Fibroblast of the aortic adventitia (primary cell): ENCODE results near the gene INO80D. TPM values are rescaled to one million over a fixed set of nuclear protein-coding genes. Genes with fewer than 3 reads are reported as not detected.

ENCODE experiments used
- DNase-seq: peaks from one replicate; pipeline ENCODE4 v3.0.0-alpha.2; 2010; ENCODE audit warnings: low read depth
- H3K4me3 ChIP-seq: 2 replicates; pipeline ENCODE4 v1.5.1; 2011; ENCODE audit warnings: low read depth, mild to moderate bottlenecking, control low read depth, low read length, moderate library complexity
- small RNA-seq: library from RNA; depleted of rRNA; stranded (forward); fragments of <200 nt; gene quantifications from one replicate; pipeline ENCODE3, GENCODE V24; 2012
- total RNA-seq: library from RNA; depleted of rRNA; stranded (reverse); fragments of >200 nt; gene quantifications from 2 replicates; pipeline ENCODE4 v1.2.3, GENCODE V29; 2012; ENCODE audit warnings: low replicate concordance
- TF ChIP-seq, protein P1 (sequence below): IDR thresholded peaks from 2 replicates; pipeline ENCODE4 v1.5.1; 2011; ENCODE audit warnings: mild to moderate bottlenecking, low read length, control low read depth, inconsistent platforms; ENCODE audit not compliant: insufficient read depth

Gene INO80D
- total RNA-seq, 1 donor = 12.0 TPM

- no peak for DNase-seq
- TF ChIP-seq, protein P1, sequence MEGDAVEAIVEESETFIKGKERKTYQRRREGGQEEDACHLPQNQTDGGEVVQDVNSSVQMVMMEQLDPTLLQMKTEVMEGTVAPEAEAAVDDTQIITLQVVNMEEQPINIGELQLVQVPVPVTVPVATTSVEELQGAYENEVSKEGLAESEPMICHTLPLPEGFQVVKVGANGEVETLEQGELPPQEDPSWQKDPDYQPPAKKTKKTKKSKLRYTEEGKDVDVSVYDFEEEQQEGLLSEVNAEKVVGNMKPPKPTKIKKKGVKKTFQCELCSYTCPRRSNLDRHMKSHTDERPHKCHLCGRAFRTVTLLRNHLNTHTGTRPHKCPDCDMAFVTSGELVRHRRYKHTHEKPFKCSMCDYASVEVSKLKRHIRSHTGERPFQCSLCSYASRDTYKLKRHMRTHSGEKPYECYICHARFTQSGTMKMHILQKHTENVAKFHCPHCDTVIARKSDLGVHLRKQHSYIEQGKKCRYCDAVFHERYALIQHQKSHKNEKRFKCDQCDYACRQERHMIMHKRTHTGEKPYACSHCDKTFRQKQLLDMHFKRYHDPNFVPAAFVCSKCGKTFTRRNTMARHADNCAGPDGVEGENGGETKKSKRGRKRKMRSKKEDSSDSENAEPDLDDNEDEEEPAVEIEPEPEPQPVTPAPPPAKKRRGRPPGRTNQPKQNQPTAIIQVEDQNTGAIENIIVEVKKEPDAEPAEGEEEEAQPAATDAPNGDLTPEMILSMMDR = no peak
- no peak overlapping the region for H3K4me3 ChIP-seq
Observed at GRCh38 chr2:205948883-205949282, 137.1 kb downstream of the INO80D start.

DNA sequence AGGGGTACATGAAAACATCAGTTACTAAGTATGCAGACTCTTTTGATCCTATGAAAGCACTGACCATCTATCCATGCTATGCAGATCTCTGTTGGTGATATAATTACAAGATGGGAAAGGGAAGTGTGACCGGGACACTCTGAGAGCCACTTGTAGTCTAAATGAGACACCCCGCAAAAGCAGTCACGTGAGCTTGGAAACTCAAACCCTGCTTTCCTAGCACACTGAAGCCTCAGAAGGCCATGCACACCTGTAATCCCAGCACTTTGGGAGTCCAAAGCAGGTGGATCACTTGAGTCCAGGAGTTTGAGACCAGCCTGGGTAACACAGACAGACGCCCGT, 137.5 kb downstream of the INO80D start:
- no peak for DNase-seq
- no peak overlapping the region for H3K4me3 ChIP-seq
- TF ChIP-seq, protein P1 = no peak

GRCh38 chr2:205947621-205948495, 138.1 kb downstream of the INO80D start:
- H3K4me3 ChIP-seq = peak overlapping the region; percentile 23
- TF ChIP-seq, protein P1 = peak; percentile 97
- DNase-seq = peak; percentile 78

- TF ChIP-seq, protein P1 = no peak
Observed at GRCh38 chr2:205946226-205946625, 139.7 kb downstream of the INO80D start.

More at GRCh38 chr2:205946226-205946625, 139.7 kb downstream of the INO80D start:
- no peak for DNase-seq
- no peak overlapping the region for H3K4me3 ChIP-seq

Small RNA genes within 50 kb of the gene (small RNA-seq; reads per million reads assigned to genes)
- gene RF00006 = not detected
- not detected for gene RF00019

Other genes with a start within 250 kb of the INO80D start
- gene NDUFS1, start 73.3 kb upstream of the INO80D start, total RNA-seq = 121 and 148 TPM in 2 replicates
- gene EEF1B2, start 73.7 kb upstream of the INO80D start, total RNA-seq = 674 and 828 TPM in 2 replicates
- gene ZDBF2, start 188.5 kb upstream of the INO80D start, total RNA-seq = 11.8 and 20.9 TPM in 2 replicates